SK-N-SH treated with all-trans-retinoic acid at 6 μM for 48 hours (cell line): ENCODE data around the gene ABCC3.

Source experiments
- ATAC-seq: fragments of 200-7000 bp; cut with Tn5 transposase; 3 replicates; pipeline ENCODE4 v1.9.1; 2020; ENCODE audit warnings: mild to moderate bottlenecking, moderate library complexity
- ARNTL ChIP-seq: fragments of 450-650 bp; formaldehyde crosslinking; IDR thresholded peaks from 2 replicates; pipeline ENCODE4 v1.5.0; 2020; ENCODE audit warnings: low read depth, mild to moderate bottlenecking, moderate library complexity, borderline replicate concordance
- BACH2 ChIP-seq: fragments of 250-450 bp; sonication (Bioruptor Pico); IDR thresholded peaks from 2 replicates; pipeline ENCODE4 v1.9.0; 2021; ENCODE audit warnings: mild to moderate bottlenecking, borderline replicate concordance
- CSDC2 ChIP-seq: fragments of 250-450 bp; sonication (Bioruptor Pico); IDR thresholded peaks from 2 replicates; pipeline ENCODE4 v1.5.0; 2020; ENCODE audit warnings: mild to moderate bottlenecking, moderate library complexity
- ESRRG ChIP-seq: fragments of 250-450 bp; sonication (Bioruptor Pico); IDR thresholded peaks from 2 replicates; pipeline ENCODE4 v1.6.1; 2021; ENCODE audit warnings: mild to moderate bottlenecking
- ISL1 ChIP-seq: fragments of 250-450 bp; sonication (Bioruptor Pico); IDR thresholded peaks from 2 replicates; pipeline ENCODE4 v2.1.2; 2022; ENCODE audit warnings: mild to moderate bottlenecking, moderate library complexity
- POU6F1 ChIP-seq: fragments of 250-450 bp; sonication (Bioruptor Pico); IDR thresholded peaks from 2 replicates; pipeline ENCODE4 v1.8.0; 2021; ENCODE audit warnings: low read depth, mild to moderate bottlenecking, moderate library complexity, borderline replicate concordance
- RARB ChIP-seq: fragments of 250-450 bp; sonication (Bioruptor Pico); IDR thresholded peaks from 2 replicates; pipeline ENCODE4 v1.8.0; 2021; ENCODE audit warnings: mild to moderate bottlenecking, moderate library complexity
- SNAI2 ChIP-seq: fragments of 250-450 bp; sonication (Bioruptor Pico); IDR thresholded peaks from 2 replicates; pipeline ENCODE4 v1.5.0; 2020; ENCODE audit warnings: mild to moderate bottlenecking, moderate library complexity
- TSHZ2 ChIP-seq: fragments of 250-450 bp; sonication (Bioruptor Pico); IDR thresholded peaks from 2 replicates; pipeline ENCODE4 v1.5.0; 2020; ENCODE audit warnings: mild to moderate bottlenecking, moderate library complexity
- ZC3H10 ChIP-seq: fragments of 250-450 bp; sonication (Bioruptor Pico); IDR thresholded peaks from 2 replicates; pipeline ENCODE4 v1.5.1; 2021; ENCODE audit warnings: mild to moderate bottlenecking, moderate library complexity
- ZFP30 ChIP-seq: fragments of 450-650 bp; formaldehyde crosslinking; IDR thresholded peaks from 2 replicates; pipeline ENCODE4 v1.5.0; 2022; ENCODE audit warnings: mild to moderate bottlenecking, moderate library complexity
- ZNF565 ChIP-seq: fragments of 450-650 bp; formaldehyde crosslinking; conservative IDR thresholded peaks from 2 replicates; pipeline ENCODE4 v1.5.0; 2020; ENCODE audit warnings: low read depth, mild to moderate bottlenecking, moderate library complexity
- TF ChIP-seq, protein P1 (sequence below): fragments of 250-450 bp; sonication (Bioruptor Pico); IDR thresholded peaks from 2 replicates; pipeline ENCODE4 v1.8.0; 2020; ENCODE audit warnings: mild to moderate bottlenecking, moderate library complexity, borderline replicate concordance
- TF ChIP-seq, protein P2 (sequence below): fragments of 250-450 bp; sonication (Bioruptor Pico); IDR thresholded peaks from 2 replicates; pipeline ENCODE4 v1.5.1; 2020; ENCODE audit warnings: low read depth, mild to moderate bottlenecking, moderate library complexity

ABCC3 gene

DNA sequence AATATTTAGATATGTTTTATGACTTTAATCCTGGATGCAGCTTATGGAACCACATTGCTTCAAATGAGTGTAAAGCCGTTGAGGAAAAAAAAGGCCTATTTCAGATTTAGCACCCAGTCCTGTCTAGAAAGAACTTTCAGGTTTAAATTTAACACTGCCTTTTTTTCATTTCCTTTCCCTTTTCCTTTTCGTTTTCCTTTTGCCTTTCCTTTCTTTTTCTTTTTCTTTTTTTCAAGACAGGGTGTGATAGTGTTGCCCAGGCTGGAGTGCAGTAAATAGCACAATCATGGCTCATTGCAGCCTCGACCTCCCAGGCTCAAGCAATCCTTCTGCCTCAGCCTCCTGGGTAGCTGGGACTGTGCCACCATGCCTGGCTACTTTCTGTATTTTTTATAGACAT, 100.6 kb downstream of the ABCC3 start (continued):
- TF ChIP-seq POU6F1 (no peak), RARB (no peak), SNAI2 (no peak)

GRCh38 chr17:50737118-50737698, 102.5 kb downstream of the ABCC3 start:
- TF ChIP-seq, protein P1, sequence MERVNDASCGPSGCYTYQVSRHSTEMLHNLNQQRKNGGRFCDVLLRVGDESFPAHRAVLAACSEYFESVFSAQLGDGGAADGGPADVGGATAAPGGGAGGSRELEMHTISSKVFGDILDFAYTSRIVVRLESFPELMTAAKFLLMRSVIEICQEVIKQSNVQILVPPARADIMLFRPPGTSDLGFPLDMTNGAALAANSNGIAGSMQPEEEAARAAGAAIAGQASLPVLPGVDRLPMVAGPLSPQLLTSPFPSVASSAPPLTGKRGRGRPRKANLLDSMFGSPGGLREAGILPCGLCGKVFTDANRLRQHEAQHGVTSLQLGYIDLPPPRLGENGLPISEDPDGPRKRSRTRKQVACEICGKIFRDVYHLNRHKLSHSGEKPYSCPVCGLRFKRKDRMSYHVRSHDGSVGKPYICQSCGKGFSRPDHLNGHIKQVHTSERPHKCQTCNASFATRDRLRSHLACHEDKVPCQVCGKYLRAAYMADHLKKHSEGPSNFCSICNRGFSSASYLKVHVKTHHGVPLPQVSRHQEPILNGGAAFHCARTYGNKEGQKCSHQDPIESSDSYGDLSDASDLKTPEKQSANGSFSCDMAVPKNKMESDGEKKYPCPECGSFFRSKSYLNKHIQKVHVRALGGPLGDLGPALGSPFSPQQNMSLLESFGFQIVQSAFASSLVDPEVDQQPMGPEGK (CRISPR knock-in tag): no peak
- no peak for TF ChIP-seq POU6F1
- no peak for TF ChIP-seq BACH2 (CRISPR knock-in tag)
- no peak for TF ChIP-seq TSHZ2 (CRISPR knock-in tag)
- no peak for TF ChIP-seq ZFP30
- no peak for TF ChIP-seq ZNF565
- no peak for ATAC-seq

DNA sequence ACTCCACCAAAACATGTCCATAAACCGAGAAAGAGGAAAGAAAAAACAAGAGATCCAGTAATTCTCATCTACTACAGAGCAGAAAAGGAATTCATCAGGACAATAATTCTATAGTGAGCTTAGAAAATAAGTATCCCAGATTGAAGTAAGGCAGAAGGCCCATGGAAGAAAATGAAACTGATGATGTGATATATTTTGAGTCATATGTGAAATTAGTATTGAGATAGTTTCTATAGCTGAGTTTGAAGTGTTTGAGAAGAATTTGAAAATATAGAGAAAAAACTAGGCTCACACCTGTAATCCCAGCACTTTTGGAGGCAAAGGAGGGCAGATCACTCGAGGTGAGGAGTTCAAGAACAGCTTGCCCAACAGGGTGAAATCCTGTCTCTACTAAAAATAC, 104.4 kb downstream of the ABCC3 start:
- TF ChIP-seq, protein P2, sequence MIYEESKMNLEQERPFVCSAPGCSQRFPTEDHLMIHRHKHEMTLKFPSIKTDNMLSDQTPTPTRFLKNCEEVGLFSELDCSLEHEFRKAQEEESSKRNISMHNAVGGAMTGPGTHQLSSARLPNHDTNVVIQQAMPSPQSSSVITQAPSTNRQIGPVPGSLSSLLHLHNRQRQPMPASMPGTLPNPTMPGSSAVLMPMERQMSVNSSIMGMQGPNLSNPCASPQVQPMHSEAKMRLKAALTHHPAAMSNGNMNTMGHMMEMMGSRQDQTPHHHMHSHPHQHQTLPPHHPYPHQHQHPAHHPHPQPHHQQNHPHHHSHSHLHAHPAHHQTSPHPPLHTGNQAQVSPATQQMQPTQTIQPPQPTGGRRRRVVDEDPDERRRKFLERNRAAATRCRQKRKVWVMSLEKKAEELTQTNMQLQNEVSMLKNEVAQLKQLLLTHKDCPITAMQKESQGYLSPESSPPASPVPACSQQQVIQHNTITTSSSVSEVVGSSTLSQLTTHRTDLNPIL: no peak
- no peak for TF ChIP-seq ZNF565
- TF ChIP-seq ARNTL: no peak
- TF ChIP-seq ESRRG (CRISPR knock-in tag): no peak
- no peak for TF ChIP-seq CSDC2 (CRISPR knock-in tag)
- no peak for TF ChIP-seq ZC3H10 (CRISPR knock-in tag)
- TF ChIP-seq ZFP30: no peak
- no peak for TF ChIP-seq ISL1 (CRISPR knock-in tag)
- TF ChIP-seq, all 23 proteins: peak for 0
- no peak for ATAC-seq
